Ovary (tissue), 9 donors: Measurements from ENCODE around the gene CEACAM16. TPM values are rescaled to one million over a fixed set of nuclear protein-coding genes. Genes with fewer than 3 reads are reported as not detected.
A peak's percentile ranks its signal among the peaks of the same experiment; 100 is the strongest.
"Not testable (repeated sequence)": the region's sequence is repeated elsewhere in the genome, so short reads cannot be mapped to it uniquely, and the experiment has no call there.

Source experiments
- DNase-seq, 5 donors: peaks; one replicate each; pipeline ENCODE4 v3.0.0-alpha.2; 2019 to 2020
- H3K27ac ChIP-seq, 2 donors: fragments of 200-600 bp; one replicate each; pipeline versions ENCODE4 v1.5.1 to v1.8.0; 2019 to 2022
- H3K27me3 ChIP-seq: fragments of 200-600 bp; one replicate; pipeline ENCODE4 v1.8.0; 2022
- H3K36me3 ChIP-seq: fragments of 200-600 bp; sonication (generic); one replicate; pipeline ENCODE4 v1.5.1; 2019
- H3K4me1 ChIP-seq: one replicate; pipeline ENCODE4 v1.8.1; 2013; ENCODE audit warnings: mild to moderate bottlenecking, moderate library complexity; ENCODE audit not compliant: insufficient read depth
- H3K4me3 ChIP-seq: fragments of 200-600 bp; sonication (generic); one replicate; pipeline ENCODE4 v1.5.1; 2017
- H3K9me3 ChIP-seq, 2 donors: fragments of 200-600 bp in 1 of 2; sonication (generic) in 1 of 2; one replicate each; pipeline versions ENCODE4 v1.5.1 to v1.8.1; 2013 to 2019; ENCODE audit warnings: mild to moderate bottlenecking in 1 of 2, moderate library complexity in 1 of 2
- CTCF ChIP-seq, 3 donors: fragments of 450-650 bp in 2 of 3; fragments of 200-600 bp in 1 of 3; IDR thresholded peaks; one replicate each; pipeline versions ENCODE4 v1.5.1 to v1.8.0; 2016 to 2022; ENCODE audit warnings: antibody characterized with exemption in 3 of 3, mild to moderate bottlenecking in 1 of 3
- EP300 ChIP-seq: sonication (generic); formaldehyde crosslinking; IDR thresholded peaks from one replicate; pipeline ENCODE4 v1.6.1; 2017; ENCODE audit warnings: antibody characterized with exemption
- POLR2A ChIP-seq: fragments of 450-650 bp; IDR thresholded peaks from one replicate; pipeline ENCODE4 v1.6.1; 2017; ENCODE audit warnings: antibody characterized with exemption, mild to moderate bottlenecking, moderate library complexity
- WGBS, 3 donors: extraction: QIAGEN DNeasy Blood & Tissue Kit in 1 of 3; methylation state at CpG; one replicate each; pipeline versions ENCODE4 v1.1.5 to v1.1.7; 2013 to 2017; 5-methylcytosine and 5-hydroxymethylcytosine counted together
- intact Hi-C, 4 donors: fragments of 100-400 bp; cut with DNase I; formaldehyde crosslinking; loops; one replicate each; pipeline versions ENCODE4 v1.11.0 to v1.15.1; 2022 to 2023
- polyA plus RNA-seq, 2 donors: library from polyadenylated mRNA; stranded (reverse); fragments of 200-250 nt in 1 of 2; fragments of 350-450 nt in 1 of 2; fragmentation: Illumina TruSeq in 1 of 2; extraction: RNeasy Lipid Tissue Mini Kit (QIAGEN cat#74804) in 1 of 2; gene quantifications; one replicate each; pipeline ENCODE4 v1.2.3, GENCODE V29; 2013 to 2014
- total RNA-seq, 7 donors: library from RNA; depleted of rRNA in 2 of 7; stranded (reverse); fragments of >200 nt in 2 of 7; fragmentation: NEBNext Ultra II Directional in 3 of 7; extraction: Animal tissue kit (Norgen Biotek cat#: 25700) in 3 of 7; gene quantifications; one replicate each; pipeline versions ENCODE4 v1.1.0 to v1.2.4, GENCODE V29; 2016 to 2023
- donor health status: DM: no; HTN: no; CAD: no; lungs with moderate emphysema.
- donor health status: DM: no; HTN: no; CAD: no.
- donor health status: Bipolar disorder and iron deficiency.
- donor health status: DM: yes; HTN: yes; CAD: no.
- donor health status: DM: no; HTN: no; CAD: no.
- donor health status: DM: yes; HTN: yes; CAD: no.

The CEACAM16 gene
- total and polyA plus RNA-seq, 9 donors, result not detected

GRCh38 chr19:44682807-44683206 is 16.1 kb upstream of the CEACAM16 start:
- no peak for TF ChIP-seq POLR2A
- TF ChIP-seq EP300, result no peak
- TF ChIP-seq CTCF (IDR thresholded peaks at IDR 0.05), result no peak
- H3K27ac ChIP-seq, result no peak overlapping the region
- WGBS, 3 donors, result 91 to 95% (median 94%) methylated on average over 2 of the region's 2 CpGs
- no peak for DNase-seq
- H3K36me3 ChIP-seq, result no peaks in the 10 kb centered on the region
- H3K9me3 ChIP-seq, result no peaks in the 10 kb centered on the region
- H3K4me1 ChIP-seq, result peaks cover 3% of the 10 kb centered on the region
- no peaks in the 10 kb centered on the region for H3K27me3 ChIP-seq
- no peak overlapping the region for H3K4me3 ChIP-seq
- intact Hi-C loops, result loop anchor here in 1 of 4 donors (10.0 kb wide), 1 partner anchor 92 kb away; the partner anchor contains the start of gene CBLC

DNA sequence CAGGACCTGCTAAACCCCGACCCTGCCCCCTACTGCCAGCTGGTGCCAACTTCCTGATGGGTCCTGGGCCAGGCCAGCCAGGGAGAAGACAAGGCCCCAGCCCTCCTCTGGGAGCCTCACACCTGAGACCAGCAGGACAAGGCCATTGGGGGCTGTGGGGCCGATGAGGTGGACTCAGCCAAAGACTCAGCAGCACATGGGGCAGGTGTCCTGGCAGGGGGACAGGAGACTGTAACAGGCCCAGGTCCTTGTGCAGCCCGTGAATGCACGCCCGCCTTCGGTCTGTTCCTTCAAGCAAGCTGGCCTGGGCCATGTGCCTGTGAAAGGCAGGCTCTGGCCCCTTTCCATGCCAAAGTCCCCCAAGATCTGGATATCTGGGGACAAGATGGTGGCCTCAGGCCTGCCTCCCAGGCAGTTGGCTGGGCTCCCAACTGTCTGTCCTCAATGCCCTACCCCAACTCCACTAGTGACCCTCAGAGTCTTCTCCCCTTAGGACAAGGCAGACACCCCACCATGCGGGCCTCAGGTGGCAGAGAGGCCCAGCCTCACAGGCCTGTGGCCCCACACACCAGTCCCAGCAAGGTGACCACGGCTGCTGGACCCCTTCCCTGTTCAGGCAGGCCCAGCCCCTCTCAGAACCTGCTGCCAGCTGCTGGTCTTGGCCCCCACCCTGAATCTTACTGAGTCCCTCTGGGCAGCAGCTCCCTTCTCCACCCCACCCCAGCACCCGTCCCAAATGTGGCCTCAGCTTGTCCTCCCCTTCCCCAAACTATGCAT is 15.3 kb upstream of the CEACAM16 start:
- H3K27me3 ChIP-seq, result no peaks in the 10 kb centered on the region
- H3K4me3 ChIP-seq, result no peak overlapping the region
- no peak for DNase-seq
- H3K36me3 ChIP-seq, result no peaks in the 10 kb centered on the region
- 77 to 85% (median 80%) methylated on average over 5 to 9 of the region's 9 CpGs for WGBS, 3 donors
- no peak overlapping the region for H3K27ac ChIP-seq
- intact Hi-C loops, result loop anchor here in 1 of 4 donors (10.0 kb wide), 1 partner anchor 91 kb away; the partner anchor contains the start of gene CBLC
- no peaks in the 10 kb centered on the region for H3K9me3 ChIP-seq
- TF ChIP-seq POLR2A (no peak), CTCF (IDR thresholded peaks at IDR 0.05) (no peak), EP300 (no peak)
- peaks cover 3% of the 10 kb centered on the region for H3K4me1 ChIP-seq

DNA sequence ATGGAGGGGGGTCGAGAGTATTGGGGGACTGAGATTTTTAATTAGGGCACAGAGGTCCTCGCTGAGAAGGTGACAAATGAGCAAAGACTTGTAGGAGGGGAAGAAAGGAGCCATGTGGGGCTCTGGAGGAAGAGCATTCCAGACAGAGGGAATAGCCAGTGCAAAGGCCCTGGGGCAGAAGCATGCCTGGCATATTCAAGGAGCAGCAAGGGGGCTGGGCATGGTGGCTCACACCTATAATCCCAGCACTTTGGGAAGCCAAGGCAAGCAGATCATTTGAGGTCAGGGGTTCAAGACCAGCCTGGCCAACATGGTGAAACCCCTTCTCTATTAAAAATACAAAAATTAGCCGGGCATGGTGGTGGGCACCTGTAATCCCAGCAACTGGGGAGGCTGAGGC is 14.6 kb upstream of the CEACAM16 start:
- not testable (repeated sequence) for H3K36me3 ChIP-seq, H3K27me3 ChIP-seq, H3K9me3 ChIP-seq, H3K4me1 ChIP-seq, DNase-seq, H3K27ac ChIP-seq, H3K4me3 ChIP-seq
- WGBS, 3 donors, result 87 to 93% (median 90%) methylated on average over 3 of the region's 3 CpGs
- intact Hi-C loops, result loop anchor here in 1 of 4 donors (10.0 kb wide), 1 partner anchor 90 kb away; the partner anchor contains the start of gene CBLC

GRCh38 chr19:44684892-44685863 is 13.8 kb upstream of the CEACAM16 start:
- Histone ChIP-seq H3K9me3 (no peaks in the 10 kb centered on the region), H3K27me3 (no peaks in the 10 kb centered on the region), H3K4me3 (no peak overlapping the region), H3K4me1 (peaks cover 4% of the 10 kb centered on the region), H3K27ac (no peak overlapping the region), H3K36me3 (no peaks in the 10 kb centered on the region)
- peak in 1 of 5 donors; percentile 30 for DNase-seq
- WGBS, 3 donors, result 33 to 38% (median 37%) methylated on average over 25 of the region's 25 CpGs
- TF ChIP-seq CTCF (IDR thresholded peaks at IDR 0.05), result no peak
- no peak for TF ChIP-seq EP300
- TF ChIP-seq POLR2A, result no peak
- intact Hi-C loops, result loop anchor here in 3 of 4 donors (5.0 to 10.0 kb wide), 2 partner anchors 87 to 90 kb away; partner anchors contain the start of gene CBLC (in 1 of the 3)
